Measurements from ENCODE around the gene ZNF324. TPM values are rescaled to one million over a fixed set of nuclear protein-coding genes. Genes with fewer than 3 reads are reported as not detected.
"Not testable (repeated sequence)": the region's sequence is repeated elsewhere in the genome, so short reads cannot be mapped to it uniquely, and the experiment has no call there.

The ZNF324 gene
- total RNA-seq, 2 experiments from 2014 or later: 8.1 to 10.1 TPM

- Mint-ChIP-seq H3K27me3 (no peaks in the 10 kb centered on the region), H3K4me1 (ENCODE audit: low read depth) (peaks cover 21% of the 10 kb centered on the region), H3K36me3 (ENCODE audit: low read depth) (peaks cover 52% of the 10 kb centered on the region), H3K27ac (peak within 1 kb of the TSS; percentile 90), H3K9me3 (peaks cover 46% of the 10 kb centered on the region), H3K4me3 (peak within 1 kb of the TSS; percentile 81)
- ChIA-PET POLR2A (no interaction called here), CTCF (interaction anchor here (0.6 kb wide), 1 partner anchor 153 kb away, joined by 3 read pairs; no protein-coding TSS in a partner anchor)
- ATAC-seq: peak; percentile 97
- intact Hi-C loops (cut with micrococcal nuclease): no loop called here
- peak; percentile 98 for DNase-seq
- no peak for TF ChIP-seq CTCF (IDR thresholded peaks at IDR 0.05)
Observed at GRCh38 chr19:58439576-58440554, 27.0 kb upstream of the ZNF324 start, which contains the start of gene ZNF132. Gene ZNF132, minus strand, starts transcription at chr19:58440153. Its CDS starts 332 bp downstream, at chr19:58439821.

GRCh38 chr19:58440556-58440955, 26.3 kb upstream of the ZNF324 start:
- Mint-ChIP-seq H3K27ac (peak overlapping the region; percentile 90), H3K36me3 (ENCODE audit: low read depth) (peaks cover 45% of the 10 kb centered on the region), H3K4me3 (peak overlapping the region; percentile 81), H3K9me3 (peaks cover 39% of the 10 kb centered on the region), H3K4me1 (ENCODE audit: low read depth) (peaks cover 21% of the 10 kb centered on the region), H3K27me3 (no peaks in the 10 kb centered on the region)
- no peak for ATAC-seq
- no peak for DNase-seq
- POLR2A ChIA-PET: interaction anchor here (0.7 kb wide), 1 partner anchor 11 kb away, joined by 3 read pairs; the partner anchor contains the start of gene ZNF324B
- TF ChIP-seq CTCF (IDR thresholded peaks at IDR 0.05): no peak
- CTCF ChIA-PET: interaction anchor here (0.6 kb wide), 1 partner anchor 154 kb away, joined by 3 read pairs; no protein-coding TSS in a partner anchor
- intact Hi-C loops (cut with micrococcal nuclease): no loop called here

DNA sequence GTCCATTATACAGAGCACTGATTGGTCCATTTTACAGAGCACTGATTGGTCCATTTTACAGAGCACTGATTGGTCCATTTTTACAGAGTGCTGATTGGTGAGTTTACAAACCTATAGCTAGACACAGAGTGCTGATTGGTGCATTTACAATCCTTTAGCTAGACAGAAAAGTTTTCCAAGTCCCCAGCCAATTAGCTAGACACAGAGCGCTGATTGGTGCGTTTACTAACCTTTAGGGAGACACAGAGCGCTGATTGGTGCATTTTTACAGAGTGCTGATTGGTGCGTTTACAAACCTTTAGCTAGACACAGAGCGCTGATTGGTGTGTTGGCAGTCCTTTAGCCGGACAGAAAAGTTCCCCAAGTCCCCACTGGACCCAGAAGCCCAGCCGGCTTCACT, 23.9 kb upstream of the ZNF324 start:
- H3K4me1 Mint-ChIP-seq (ENCODE audit: low read depth): peaks cover 18% of the 10 kb centered on the region
- POLR2A ChIA-PET: interaction anchor here (1.2 to 1.4 kb wide), 3 partner anchors 17 to 214 kb away, joined by 3 to 4 read pairs (median 4); partner anchors contain the start of genes ZNF446 and ZNF544
- intact Hi-C loops (cut with micrococcal nuclease): not testable (repeated sequence)

GRCh38 chr19:58448860-58449259, 18.0 kb upstream of the ZNF324 start:
- ATAC-seq; intact Hi-C loops (cut with micrococcal nuclease); H3K36me3 Mint-ChIP-seq (ENCODE audit: low read depth); DNase-seq; CTCF ChIA-PET; H3K27ac Mint-ChIP-seq; H3K4me3 Mint-ChIP-seq: not testable (repeated sequence)
- H3K27me3 Mint-ChIP-seq: peaks cover 13% of the 10 kb centered on the region
- peaks cover 26% of the 10 kb centered on the region for H3K4me1 Mint-ChIP-seq (ENCODE audit: low read depth)
- POLR2A ChIA-PET: interaction anchor here (1.1 kb wide), 1 partner anchor 46 kb away, joined by 3 read pairs; no protein-coding TSS in a partner anchor
- H3K9me3 Mint-ChIP-seq: peaks cover 14% of the 10 kb centered on the region

More for the DNA sequence above, 23.9 kb upstream of the ZNF324 start:
- not testable (repeated sequence) for DNase-seq, H3K4me3 Mint-ChIP-seq, H3K27me3 Mint-ChIP-seq, H3K27ac Mint-ChIP-seq, ATAC-seq
- Mint-ChIP-seq H3K9me3 (peaks cover 22% of the 10 kb centered on the region), H3K36me3 (ENCODE audit: low read depth) (peaks cover 24% of the 10 kb centered on the region)
- CTCF ChIA-PET: interaction anchor here (1.3 kb wide), 1 partner anchor 77 kb away, joined by 3 read pairs; the partner anchor contains the start of gene ZBTB45

GRCh38 chr19:58449980-58450379, 16.9 kb upstream of the ZNF324 start:
- ATAC-seq: not testable (repeated sequence)

DNA sequence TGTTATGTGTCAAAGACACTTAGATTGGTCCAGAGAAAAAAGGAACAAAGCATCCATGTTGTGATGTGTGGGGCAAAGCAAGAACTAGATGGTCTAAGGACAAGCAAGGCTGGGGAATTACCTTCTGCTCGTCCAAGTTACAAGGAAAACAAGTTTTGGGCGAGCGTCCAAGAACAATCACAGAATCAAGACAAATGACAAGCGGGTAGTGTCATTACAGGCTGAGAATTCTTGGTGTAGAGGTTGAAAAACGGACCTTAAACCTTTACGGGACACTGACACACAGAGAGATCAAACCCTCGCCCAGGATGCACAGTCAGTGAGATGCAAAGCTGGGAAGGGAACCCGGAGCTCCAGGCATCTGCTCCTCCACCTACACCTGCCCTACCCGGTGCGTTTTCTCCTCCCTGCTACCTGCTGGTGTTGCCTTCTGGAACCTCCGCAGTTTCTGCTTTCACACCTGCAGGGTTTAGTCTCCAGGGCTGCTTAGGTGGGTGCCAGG, 16.0 kb upstream of the ZNF324 start:
- Mint-ChIP-seq H3K4me1 (ENCODE audit: low read depth) (peaks cover 26% of the 10 kb centered on the region), H3K27ac (no peak overlapping the region), H3K27me3 (peaks cover 13% of the 10 kb centered on the region), H3K36me3 (ENCODE audit: low read depth) (peaks cover 17% of the 10 kb centered on the region), H3K4me3 (peak overlapping the region; percentile 84), H3K9me3 (peaks cover 14% of the 10 kb centered on the region)
- ATAC-seq: no peak
- ChIA-PET CTCF (interaction anchor here (1.2 to 1.5 kb wide), 2 partner anchors 42 to 69 kb away, joined by 3 read pairs; partner anchors contain the start of gene ZBTB45), POLR2A (interaction anchor here (1.1 to 1.4 kb wide), 2 partner anchors 10 kb away, joined by 3 read pairs; no protein-coding TSS in a partner anchor)
- DNase-seq: no peak
- intact Hi-C loops (cut with micrococcal nuclease): no loop called here
- TF ChIP-seq CTCF (IDR thresholded peaks at IDR 0.05): no peak

More at GRCh38 chr19:58449980-58450379, 16.9 kb upstream of the ZNF324 start:
- H3K4me1 Mint-ChIP-seq (ENCODE audit: low read depth): peaks cover 26% of the 10 kb centered on the region
- H3K4me3 Mint-ChIP-seq; intact Hi-C loops (cut with micrococcal nuclease); H3K27ac Mint-ChIP-seq; DNase-seq: not testable (repeated sequence)
- POLR2A ChIA-PET: interaction anchor here (0.7 to 1.4 kb wide), 3 partner anchors 11 to 64 kb away, joined by 3 to 4 read pairs (median 3); no protein-coding TSS in a partner anchor
- peaks cover 14% of the 10 kb centered on the region for H3K9me3 Mint-ChIP-seq
- H3K27me3 Mint-ChIP-seq: peaks cover 13% of the 10 kb centered on the region
- CTCF ChIA-PET: interaction anchor here (1.2 kb wide), 1 partner anchor 41 kb away, joined by 3 read pairs; no protein-coding TSS in a partner anchor
- peaks cover 15% of the 10 kb centered on the region for H3K36me3 Mint-ChIP-seq (ENCODE audit: low read depth)

Measured in activated CD8-positive, alpha-beta T cell treated with anti-CD3 and anti-CD28 coated beads for 36 hours (primary cell).